CD4-positive, alpha-beta T cell treated with Interleukin-6 for 4 hours (primary cell): ENCODE data around the gene CNPY3.

Experiments used
- DNase-seq: peaks from one replicate; pipeline ENCODE4 v3.0.0-alpha.2; 2020; ENCODE audit warnings: mixed read lengths

CNPY3 gene

GRCh38 chr6:42961020-42961470 is 31.8 kb downstream of the CNPY3 start:
- DNase-seq, result no peak

- DNase-seq, result no peak
Measured at GRCh38 chr6:42962096-42962495, 32.8 kb downstream of the CNPY3 start.

- DNase-seq, result no peak
Measured at GRCh38 chr6:42962502-42963178, 33.4 kb downstream of the CNPY3 start.

DNA sequence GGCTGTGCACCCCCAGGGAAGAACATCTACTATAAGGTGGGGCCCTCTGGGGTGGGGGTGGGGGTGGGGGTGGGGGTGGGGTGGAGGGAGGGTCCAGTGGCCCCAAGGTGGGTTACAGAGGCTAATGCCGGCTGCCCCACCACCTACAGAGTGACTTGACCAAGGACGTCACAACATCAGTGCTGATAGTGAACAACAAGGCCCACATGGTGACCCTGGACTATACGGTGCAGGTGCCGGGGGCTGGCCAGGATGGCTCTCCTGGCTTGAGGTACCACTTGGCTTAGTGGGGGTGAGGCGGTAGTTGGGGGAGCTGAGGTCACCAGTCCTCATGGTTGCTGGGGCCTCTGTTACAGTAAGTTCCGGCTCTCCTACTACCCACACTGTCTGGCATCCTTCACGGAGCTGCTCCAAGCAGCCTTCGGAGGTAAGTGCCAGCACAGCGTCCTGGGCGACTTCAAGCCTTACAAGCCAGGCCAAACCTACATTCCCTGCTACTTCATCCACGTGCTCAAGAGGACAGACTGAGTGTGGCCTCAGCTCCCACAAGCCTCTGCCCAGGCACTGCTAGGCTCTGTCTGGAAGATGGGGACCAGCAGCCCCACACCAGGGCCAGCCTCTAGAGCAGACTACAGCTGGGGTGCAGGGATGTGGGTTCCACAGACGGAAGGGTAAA is 34.0 kb downstream of the CNPY3 start:
- DNase-seq, result no peak

DNA sequence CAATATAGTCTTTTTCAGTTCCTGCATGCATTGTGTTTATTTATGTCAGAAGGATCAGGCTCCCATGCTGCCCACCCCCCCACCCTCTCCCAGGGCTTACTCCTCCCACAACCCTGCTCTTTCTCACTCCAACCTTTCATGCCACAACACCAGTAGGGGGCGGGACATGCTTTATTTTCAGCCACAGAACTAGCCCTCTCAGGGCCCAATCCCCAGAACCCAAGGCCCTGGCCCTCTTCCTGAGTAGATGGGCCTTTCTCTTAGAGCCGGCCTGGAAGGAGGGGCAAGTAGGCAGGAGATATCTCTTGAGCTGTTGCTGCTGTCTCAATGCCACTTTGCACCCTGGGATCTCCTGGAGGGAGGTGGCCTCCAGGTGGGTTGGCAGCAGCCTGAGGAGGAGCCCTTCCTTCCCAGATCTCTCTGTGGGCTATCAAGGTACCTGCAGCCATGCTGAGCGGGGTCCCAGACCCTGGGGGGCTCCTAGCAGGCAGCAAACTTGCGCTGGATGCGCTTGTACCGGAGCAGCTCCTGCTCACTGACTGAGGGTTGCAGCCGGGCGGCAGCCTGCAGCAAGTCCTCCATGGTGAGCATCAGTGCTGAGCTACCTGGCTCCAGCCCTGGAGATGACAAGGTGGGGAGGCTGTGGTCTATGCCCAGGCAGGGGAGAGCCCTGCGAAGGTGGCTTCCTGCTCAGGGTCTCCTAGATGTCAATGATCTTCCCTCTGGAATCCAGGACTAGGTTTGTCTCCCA is 34.8 kb downstream of the CNPY3 start:
- peak; percentile 56 for DNase-seq

DNA sequence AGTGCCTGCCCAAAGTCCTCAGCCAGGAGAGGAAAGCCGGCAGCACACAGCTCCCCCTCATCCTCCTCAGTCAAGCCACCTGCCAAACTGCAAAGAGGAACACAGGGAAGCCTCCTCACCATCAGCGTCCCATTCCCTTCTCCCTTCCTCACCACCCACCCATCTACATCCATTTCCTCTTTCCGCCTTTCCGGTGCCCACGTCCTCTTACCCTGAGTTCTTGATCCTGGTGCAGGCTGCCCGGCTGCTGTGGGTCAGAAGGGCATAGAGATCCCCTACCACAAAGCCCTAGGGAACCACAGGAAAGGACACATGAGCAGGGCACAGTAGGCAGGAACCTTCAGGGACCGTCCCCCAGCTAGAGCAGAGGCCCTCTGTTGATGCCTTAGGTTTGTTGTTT is 37.3 kb downstream of the CNPY3 start:
- DNase-seq, result no peak

DNA sequence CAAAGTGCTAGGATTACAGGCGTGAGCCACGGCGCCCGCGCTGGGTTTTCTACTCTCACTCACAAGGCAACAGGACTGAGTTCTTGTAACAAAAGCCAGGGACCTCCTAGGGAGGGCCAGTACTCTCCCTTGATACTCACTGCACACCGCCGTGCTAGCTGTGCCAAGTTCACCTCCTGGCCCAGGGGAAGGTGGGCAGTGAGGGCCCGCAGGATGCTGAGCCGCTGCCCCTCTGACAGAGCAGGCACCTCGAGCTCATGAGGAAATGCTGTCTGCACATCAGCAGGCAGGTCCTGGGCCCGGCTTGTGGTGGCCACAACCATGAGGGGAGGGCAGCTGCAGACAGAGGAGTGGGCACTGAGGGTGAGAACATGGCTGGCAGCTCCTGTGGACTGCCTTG is 37.9 kb downstream of the CNPY3 start:
- no peak for DNase-seq

DNA sequence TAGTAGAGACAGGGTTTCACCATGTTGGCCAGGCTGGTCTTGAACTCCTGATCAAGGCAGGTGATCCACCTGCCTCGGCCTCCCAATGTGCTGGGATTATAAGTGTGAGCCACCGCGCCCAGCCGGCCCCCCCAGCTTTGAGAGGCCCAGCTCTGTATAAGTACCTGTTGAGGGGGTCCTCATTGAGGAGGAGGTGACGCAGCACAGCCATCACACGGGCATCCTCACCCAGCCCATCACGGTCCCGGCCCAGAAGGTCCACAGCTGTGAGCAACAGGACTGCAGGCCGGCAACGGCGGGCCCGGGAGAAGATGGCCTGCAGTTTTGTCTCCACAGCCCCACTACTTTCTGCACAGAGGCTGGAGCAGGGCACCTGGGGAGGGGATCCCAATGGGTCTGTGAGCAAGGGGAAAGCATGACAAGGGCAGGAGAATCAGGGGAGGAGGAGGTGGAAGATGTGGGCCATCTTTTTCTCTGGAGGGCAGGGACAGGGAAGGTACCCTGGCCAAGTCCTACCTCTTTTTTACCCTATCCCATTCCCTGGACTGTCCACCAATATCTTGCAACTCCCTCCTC is 38.9 kb downstream of the CNPY3 start:
- DNase-seq, result no peak

GRCh38 chr6:42968783-42969182 is 39.5 kb downstream of the CNPY3 start:
- DNase-seq, result no peak

DNA sequence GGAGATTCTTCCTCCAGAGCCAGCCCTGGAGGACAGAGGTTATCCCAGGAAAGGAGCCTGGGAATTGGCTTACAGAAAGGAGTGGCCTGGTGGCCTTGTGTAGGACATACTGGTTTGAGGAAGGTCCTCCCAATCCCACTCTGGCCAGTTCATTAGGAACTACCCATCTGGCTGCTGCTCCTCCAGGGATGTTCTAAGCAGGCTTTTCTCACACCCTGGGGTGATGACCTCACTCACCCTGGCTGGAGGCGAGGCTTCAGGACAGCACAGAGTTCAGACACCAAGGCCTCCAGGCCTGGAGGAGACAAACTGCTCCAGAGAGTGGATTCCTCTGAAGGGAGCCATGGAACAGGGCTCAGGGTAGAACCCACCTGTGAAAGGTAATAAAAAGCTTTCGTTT is 40.2 kb downstream of the CNPY3 start:
- no peak for DNase-seq

DNA sequence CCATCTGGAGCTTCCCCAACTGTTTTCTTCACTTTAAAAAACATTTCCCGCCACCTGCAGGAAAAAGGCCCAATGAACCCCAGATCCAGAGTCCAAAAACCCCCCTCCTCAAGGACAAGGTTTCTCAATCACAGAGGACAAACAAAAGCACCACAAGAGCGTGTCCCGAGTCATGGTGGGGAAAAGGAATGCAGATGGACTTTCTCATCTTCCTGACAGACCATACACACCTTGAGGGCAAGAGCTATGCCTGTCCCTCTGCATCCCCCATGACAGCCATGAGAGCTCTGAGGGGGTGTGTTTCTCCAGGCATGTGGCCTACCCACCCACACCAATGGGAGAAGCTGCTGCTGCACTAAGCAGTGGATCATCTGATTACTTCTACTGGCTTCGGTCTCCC is 40.7 kb downstream of the CNPY3 start:
- no peak for DNase-seq

DNA sequence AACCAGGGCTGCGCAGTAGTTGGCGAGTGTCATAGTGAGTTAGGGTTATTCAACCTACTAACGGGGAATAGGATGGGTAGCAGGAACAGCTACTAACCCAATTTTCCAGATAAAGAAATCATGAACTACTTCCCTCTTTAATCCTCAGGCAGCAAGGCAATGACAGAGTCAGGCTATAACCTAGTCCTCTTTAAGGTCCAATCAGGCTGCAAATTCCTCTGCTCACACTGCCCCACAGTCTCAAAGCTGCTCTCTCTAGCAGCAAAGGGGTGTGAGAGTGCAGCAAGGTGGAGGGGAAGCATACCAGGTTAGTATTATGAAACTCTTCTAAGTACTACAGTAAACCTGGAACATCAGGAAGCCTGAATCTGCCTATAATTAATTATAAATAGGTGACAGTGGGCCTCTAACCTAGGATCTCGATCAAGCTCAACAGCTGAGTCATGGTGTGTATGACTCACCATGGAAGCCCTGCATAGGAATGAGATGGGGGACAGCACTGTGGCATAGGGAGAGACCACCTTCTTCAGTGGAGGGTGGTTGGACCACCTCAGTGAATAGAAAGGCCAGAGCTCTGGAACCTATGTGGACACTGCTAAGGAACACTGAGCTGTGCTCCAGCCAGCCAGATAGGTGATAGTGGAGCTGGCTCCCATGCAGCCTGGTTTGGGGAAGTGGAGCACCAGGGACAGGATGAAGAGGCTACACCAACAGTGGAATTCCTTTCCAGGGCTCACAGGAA is 41.8 kb downstream of the CNPY3 start:
- DNase-seq, result no peak

- DNase-seq, result no peak
Measured at GRCh38 chr6:42971746-42972327, 42.6 kb downstream of the CNPY3 start.

GRCh38 chr6:42973926-42974325 is 44.6 kb downstream of the CNPY3 start:
- DNase-seq, result no peak

- no peak for DNase-seq
Measured at GRCh38 chr6:42974919-42975505, 45.7 kb downstream of the CNPY3 start.

- peak; percentile 10 for DNase-seq
Measured at GRCh38 chr6:42978487-42978838, 49.2 kb downstream of the CNPY3 start.

DNA sequence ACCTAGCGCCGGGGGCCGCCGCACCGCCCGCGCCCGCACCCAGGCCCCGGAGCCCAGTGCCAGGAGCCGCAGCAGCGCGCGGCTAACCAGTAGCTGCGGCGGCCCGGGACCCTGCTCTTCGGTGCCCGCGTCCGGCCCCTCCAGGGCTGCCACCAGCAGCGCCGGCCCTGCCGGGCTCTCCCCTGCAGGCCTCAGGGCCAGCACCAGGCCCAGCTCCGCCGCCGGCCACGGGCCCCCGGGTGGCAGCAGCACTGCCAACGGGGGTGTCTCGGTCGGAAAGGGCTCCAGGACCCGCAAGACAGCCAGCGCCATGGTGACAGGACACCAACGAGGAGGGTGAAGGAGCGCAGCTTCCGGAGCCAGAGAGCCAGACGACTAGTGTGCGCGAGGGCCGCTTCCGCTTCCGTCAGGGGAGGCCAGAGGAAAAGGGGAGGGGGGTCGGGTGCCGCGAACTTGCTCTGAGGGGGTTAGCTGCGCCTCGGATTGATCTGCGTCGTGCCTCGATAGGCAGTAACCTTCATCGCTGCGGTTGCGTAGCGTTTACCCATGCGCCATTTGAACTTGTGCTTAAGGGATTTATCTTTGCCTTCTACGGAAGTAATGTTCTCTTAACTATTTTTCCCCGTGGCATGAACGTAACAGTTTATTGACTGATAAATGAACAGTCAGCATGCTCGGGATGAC is 49.7 kb downstream of the CNPY3 start, which contains the start of gene PEX6:
Gene PEX6 (minus strand): TSS at position 343 of the 684 bp plus-strand sequence. CDS start 31 bp downstream, at position 312.
- DNase-seq, result peak; percentile 97

DNA sequence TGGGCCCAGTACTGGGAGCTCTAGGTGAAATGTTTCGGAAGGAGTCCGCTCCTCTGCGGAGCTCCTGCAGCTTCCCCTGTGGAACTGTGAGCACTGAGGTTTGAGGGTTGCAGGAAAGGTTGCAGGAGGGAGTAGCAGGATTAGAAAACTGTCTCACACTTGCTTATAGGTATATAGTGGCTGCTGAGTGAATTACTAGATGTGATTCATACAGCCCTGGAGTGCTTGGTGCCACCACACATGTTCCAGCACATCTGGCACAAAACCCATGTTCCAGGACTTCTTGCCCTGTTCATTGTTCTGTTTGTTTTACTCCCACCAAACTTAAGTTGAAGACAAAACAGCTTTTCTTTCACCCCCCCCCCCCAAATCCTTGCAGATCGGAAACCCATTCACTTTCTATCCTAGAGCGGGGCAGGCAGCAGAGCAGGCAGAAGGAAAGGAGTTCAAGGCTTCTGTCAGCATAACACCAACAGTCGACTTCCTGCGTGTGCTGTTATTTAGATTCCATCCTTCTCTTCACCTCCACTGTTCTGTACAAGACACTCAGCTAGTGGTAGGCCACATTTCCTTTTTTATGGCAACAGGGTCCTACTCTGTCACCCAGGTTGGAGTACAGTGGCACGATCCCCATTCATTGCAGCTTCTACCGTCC is 50.4 kb downstream of the CNPY3 start:
- peak; percentile 37 for DNase-seq

DNA sequence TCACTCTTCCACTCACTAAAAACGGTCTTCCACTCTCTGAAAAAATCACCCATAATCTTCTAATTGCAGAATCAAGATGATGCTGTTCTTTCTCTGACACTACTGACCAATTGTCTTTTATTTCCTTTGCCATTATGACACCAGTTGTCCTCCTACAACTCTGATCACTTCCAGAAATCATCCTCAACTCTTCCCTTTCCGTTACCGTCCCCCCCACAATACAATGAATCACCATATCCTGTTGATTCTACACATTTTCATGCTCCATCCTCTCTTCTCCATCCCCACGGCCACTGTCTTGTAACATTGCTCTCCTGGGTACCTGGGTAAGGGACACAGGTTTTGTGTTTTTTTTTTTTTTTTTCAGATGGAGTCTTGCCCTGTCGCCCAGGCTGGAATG is 52.6 kb downstream of the CNPY3 start:
- DNase-seq, result no peak

DNA sequence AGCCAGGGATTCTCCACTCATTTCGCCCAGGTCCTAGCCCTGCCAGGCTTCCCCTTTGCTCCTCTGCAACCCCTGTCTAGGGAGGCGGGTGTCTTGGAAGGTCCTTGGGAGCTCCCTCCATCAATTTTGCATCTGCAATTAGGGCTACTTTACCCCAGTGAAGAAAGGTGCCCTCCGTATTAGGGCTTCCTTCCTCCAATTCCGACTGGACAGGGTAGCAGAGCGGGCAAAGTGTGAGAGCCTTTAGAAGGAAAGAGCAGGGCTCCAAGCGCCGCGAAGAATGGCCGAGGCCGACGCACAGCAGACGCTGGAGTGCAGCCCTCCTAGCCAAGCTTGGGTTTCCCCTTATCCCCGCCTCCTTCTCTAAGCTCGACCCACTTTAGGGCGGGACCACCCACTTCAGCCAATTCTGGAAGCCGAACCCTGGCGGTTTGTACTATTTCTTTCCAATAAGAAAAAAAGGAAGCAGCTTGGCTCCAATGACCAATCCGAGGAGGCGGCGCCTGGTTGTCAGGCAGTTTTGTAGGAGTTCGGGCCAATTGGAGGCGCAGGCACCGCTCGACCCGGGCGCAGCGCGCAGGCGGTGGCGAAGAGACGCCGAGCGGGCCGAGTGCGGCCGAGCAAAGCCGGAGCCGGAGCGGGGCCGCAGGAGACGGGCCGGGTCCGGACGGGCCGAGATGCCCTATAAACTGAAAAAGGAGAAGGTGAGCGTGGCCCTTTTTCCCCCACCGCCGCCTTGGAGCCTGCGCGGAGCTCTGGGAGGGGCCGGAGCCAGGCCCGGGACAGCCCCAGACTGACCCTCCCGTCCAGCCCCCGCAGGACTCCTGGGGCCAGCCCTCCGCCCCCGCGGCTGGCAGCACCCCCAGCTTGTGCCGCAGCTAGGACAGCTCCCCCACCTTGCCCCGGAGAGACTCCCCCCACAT is 55.0 kb downstream of the CNPY3 start, which contains the start of gene PPP2R5D:
Gene PPP2R5D (plus strand): TSS at position 570 of the 923 bp plus-strand sequence. CDS start 108 bp downstream, at position 678.
- DNase-seq, result peak; percentile 98
